ENCODE measurements around the gene CENPP. TPM values are rescaled to one million over a fixed set of nuclear protein-coding genes. Genes with fewer than 3 reads are reported as not detected.

The CENPP gene
- total RNA-seq, 1 experiment from 2014 or later, result 7.2 TPM

DNA sequence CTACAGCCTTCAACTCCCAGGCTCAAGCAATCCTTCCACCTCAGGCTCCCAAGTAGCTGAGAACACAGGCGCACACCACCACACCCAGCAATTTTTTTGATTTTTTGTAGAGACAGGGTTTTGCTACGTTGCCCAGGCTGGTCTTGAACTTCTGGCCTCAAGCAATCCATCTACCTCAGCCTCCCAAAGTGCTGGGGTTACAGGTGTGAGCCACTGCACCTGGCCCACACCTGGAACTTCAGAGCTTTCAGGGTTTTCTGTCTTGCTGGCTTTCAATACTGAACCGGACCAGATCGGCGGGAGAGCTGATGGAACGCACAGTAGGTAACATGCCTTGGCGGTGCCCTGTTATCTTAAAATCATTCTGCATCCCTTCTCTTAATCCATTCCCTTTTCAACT lies 313.4 kb downstream of the CENPP start:
- TF ChIP-seq, protein P1, sequence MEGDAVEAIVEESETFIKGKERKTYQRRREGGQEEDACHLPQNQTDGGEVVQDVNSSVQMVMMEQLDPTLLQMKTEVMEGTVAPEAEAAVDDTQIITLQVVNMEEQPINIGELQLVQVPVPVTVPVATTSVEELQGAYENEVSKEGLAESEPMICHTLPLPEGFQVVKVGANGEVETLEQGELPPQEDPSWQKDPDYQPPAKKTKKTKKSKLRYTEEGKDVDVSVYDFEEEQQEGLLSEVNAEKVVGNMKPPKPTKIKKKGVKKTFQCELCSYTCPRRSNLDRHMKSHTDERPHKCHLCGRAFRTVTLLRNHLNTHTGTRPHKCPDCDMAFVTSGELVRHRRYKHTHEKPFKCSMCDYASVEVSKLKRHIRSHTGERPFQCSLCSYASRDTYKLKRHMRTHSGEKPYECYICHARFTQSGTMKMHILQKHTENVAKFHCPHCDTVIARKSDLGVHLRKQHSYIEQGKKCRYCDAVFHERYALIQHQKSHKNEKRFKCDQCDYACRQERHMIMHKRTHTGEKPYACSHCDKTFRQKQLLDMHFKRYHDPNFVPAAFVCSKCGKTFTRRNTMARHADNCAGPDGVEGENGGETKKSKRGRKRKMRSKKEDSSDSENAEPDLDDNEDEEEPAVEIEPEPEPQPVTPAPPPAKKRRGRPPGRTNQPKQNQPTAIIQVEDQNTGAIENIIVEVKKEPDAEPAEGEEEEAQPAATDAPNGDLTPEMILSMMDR (IDR thresholded peaks at IDR 0.05; ENCODE audit: unreplicated experiment), result no peak
- Mint-ChIP-seq H3K36me3 (ENCODE audit: insufficient read depth, unreplicated experiment) (peaks cover 19% of the 10 kb centered on the region), H3K27ac (ENCODE audit: unreplicated experiment) (no peak overlapping the region), H3K4me1 (ENCODE audit: low read depth, unreplicated experiment) (no peaks in the 10 kb centered on the region), H3K4me3 (ENCODE audit: low read depth, unreplicated experiment) (no peak overlapping the region), H3K27me3 (ENCODE audit: unreplicated experiment) (no peaks in the 10 kb centered on the region), H3K9me3 (ENCODE audit: low read depth, unreplicated experiment) (no peaks in the 10 kb centered on the region)
- intact Hi-C loops (cut with micrococcal nuclease; ENCODE audit: unreplicated experiment), result loop anchor here (10.0 kb wide), 1 partner anchor 314 kb away; the partner anchor contains the start of genes CENPP and NOL8
- no peak for DNase-seq
- CTCF ChIA-PET, result no interaction called here
- no TSS peak for BruUV-seq (replicated peaks)

DNA sequence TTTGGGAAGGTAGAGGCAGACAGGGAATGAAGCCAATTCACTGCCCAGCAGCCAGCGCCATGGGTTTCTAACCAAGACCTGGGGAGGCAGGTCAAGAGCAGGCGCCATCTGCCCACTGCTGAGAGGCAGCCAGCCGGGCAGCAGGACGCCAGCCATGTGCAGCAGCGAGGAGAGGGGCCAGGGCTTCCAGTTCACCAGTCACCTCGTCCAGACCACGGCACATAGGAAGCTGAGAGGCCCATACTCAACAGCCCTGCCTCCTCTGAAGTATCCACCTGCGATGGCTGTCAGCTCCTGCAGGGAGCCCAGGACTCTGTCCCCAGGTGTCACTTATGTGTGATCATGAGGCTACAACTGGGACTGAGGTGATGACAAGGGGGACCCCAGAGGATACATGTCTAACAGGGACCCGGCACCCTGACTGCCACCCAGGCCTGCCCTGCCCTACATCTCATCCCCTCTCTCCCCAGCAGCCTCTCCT lies 314.1 kb downstream of the CENPP start:
- H3K4me1 Mint-ChIP-seq (ENCODE audit: low read depth, unreplicated experiment), result no peaks in the 10 kb centered on the region
- no peak overlapping the region for H3K27ac Mint-ChIP-seq (ENCODE audit: unreplicated experiment)
- no peak overlapping the region for H3K4me3 Mint-ChIP-seq (ENCODE audit: low read depth, unreplicated experiment)
- H3K27me3 Mint-ChIP-seq (ENCODE audit: unreplicated experiment), result no peaks in the 10 kb centered on the region
- intact Hi-C loops (cut with micrococcal nuclease; ENCODE audit: unreplicated experiment), result loop anchor here (10.0 kb wide), 1 partner anchor 315 kb away; the partner anchor contains the start of genes CENPP and NOL8
- TF ChIP-seq, protein P1 (IDR thresholded peaks at IDR 0.05; ENCODE audit: unreplicated experiment), result no peak
- DNase-seq, result no peak
- H3K9me3 Mint-ChIP-seq (ENCODE audit: low read depth, unreplicated experiment), result no peaks in the 10 kb centered on the region
- CTCF ChIA-PET, result no interaction called here
- peaks cover 15% of the 10 kb centered on the region for H3K36me3 Mint-ChIP-seq (ENCODE audit: insufficient read depth, unreplicated experiment)
- no TSS peak for BruUV-seq (replicated peaks)

DNA sequence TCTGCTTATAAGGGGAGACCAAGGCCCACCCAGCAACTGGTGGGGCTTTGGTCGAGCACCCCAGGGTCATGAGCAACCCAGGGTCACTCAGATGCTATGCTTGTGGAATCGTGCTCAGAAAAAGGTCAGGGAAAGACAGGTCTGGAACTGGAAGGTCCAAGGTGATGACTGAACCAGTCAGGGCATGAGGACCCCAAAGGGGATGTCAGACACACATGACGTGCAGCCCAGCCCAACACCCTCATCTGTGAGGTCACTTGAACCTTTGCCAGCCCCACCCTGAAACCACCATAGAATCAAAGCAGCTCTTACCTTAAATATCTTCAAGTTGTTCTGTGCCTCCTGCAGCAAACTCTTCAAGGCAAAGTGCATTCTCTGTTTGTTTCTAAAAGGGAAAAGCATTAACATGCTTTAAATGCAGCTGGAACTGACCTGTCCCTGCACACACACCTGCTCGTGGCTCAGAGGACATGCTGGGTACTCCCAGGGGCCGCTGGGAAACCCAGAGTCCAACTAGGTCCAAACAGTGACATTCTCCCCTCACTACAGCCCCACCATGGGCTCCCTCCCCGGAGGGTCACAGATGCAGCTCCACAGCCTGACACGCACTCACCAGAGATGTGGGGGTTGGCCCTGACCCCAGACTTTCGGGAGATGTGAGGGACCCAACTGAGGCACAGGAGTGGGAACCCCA lies 314.8 kb downstream of the CENPP start:
- Mint-ChIP-seq H3K4me1 (ENCODE audit: low read depth, unreplicated experiment) (no peaks in the 10 kb centered on the region), H3K27ac (ENCODE audit: unreplicated experiment) (no peak overlapping the region), H3K27me3 (ENCODE audit: unreplicated experiment) (no peaks in the 10 kb centered on the region), H3K36me3 (ENCODE audit: insufficient read depth, unreplicated experiment) (peaks cover 15% of the 10 kb centered on the region), H3K4me3 (ENCODE audit: low read depth, unreplicated experiment) (no peak overlapping the region), H3K9me3 (ENCODE audit: low read depth, unreplicated experiment) (no peaks in the 10 kb centered on the region)
- intact Hi-C loops (cut with micrococcal nuclease; ENCODE audit: unreplicated experiment), result no loop called here
- no peak for DNase-seq
- TF ChIP-seq, protein P1 (IDR thresholded peaks at IDR 0.05; ENCODE audit: unreplicated experiment), result no peak
- no TSS peak for BruUV-seq (replicated peaks)
- CTCF ChIA-PET, result no interaction called here

DNA sequence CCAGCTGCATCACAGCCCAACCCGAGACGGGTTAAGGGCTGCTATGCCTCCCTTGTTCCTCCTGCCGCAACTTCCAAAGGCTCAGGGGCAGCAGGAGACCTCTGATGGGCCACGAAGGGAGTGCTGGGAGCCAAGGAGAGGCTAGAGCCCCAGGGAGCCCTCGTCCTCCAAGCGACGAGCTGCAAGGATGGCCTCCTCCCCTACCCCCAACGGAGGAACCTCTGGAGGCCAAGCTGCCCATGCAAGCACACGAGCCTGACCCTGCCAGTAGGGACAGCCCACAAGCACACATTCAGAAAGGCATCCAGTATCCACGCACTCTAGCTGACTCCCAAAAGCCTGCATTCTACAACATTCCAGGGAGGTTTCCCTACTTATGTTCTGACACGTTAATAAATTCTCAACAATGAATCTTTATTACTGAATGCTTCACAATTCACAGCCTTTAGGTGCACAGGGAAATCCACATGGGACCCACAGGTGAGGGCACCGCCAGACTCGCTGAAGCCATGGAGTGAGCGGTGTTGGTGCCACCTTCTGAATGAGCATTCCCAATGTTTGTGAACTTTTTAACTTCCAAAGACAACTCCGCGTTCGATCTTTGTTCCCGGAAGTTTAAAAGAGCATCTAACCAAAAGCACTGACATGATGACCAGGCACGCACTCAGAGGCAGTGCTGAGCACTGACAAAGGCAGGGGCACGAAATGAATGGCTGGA lies 315.5 kb downstream of the CENPP start:
- no peak overlapping the region for H3K4me3 Mint-ChIP-seq (ENCODE audit: low read depth, unreplicated experiment)
- no peak overlapping the region for H3K27ac Mint-ChIP-seq (ENCODE audit: unreplicated experiment)
- TF ChIP-seq, protein P1 (IDR thresholded peaks at IDR 0.05; ENCODE audit: unreplicated experiment), result no peak
- no peak for DNase-seq
- H3K36me3 Mint-ChIP-seq (ENCODE audit: insufficient read depth, unreplicated experiment), result peaks cover 12% of the 10 kb centered on the region
- intact Hi-C loops (cut with micrococcal nuclease; ENCODE audit: unreplicated experiment), result no loop called here
- CTCF ChIA-PET, result no interaction called here
- BruUV-seq (replicated peaks), result no TSS peak
- H3K4me1 Mint-ChIP-seq (ENCODE audit: low read depth, unreplicated experiment), result no peaks in the 10 kb centered on the region
- no peaks in the 10 kb centered on the region for H3K27me3 Mint-ChIP-seq (ENCODE audit: unreplicated experiment)
- H3K9me3 Mint-ChIP-seq (ENCODE audit: low read depth, unreplicated experiment), result no peaks in the 10 kb centered on the region
